ENCODE data around the gene DNAAF5. TPM values are rescaled to one million over a fixed set of nuclear protein-coding genes. Genes with fewer than 3 reads are reported as not detected.

The DNAAF5 gene
- total and polyA plus RNA-seq, 2 of the 4 experiments (the other 2 are of a cell fraction) = 12.4 to 32.6 TPM

DNA sequence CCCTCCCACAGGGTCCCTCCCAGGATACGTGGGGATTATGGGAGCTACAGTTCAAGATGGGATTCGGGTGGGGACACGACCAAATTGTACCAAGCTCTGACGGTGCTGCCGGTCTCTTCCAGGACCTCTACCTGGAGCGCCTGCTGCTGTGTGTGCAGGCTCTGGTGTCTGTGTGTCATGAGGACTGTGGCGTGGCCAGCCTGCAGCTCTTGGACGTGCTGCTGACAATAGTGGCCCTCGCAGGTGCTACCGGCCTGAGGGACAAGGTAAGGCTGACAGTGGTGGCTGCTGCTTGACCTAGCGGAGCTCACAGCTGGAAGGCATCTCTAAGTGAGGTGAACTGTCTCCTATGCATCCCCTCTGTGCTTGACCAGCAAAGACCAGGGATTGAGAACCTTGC, 35.1 kb downstream of the DNAAF5 start:
- Histone ChIP-seq H2AFZ (replicated peaks; ENCODE audit: low read length, poor library complexity) (no peak overlapping the region), H3K14ac (replicated peaks; ENCODE audit: low read depth, low read length) (no peak overlapping the region), H4K91ac (ENCODE audit: insufficient read depth, low read depth, low read length) (no peak overlapping the region), H3K9ac (ENCODE audit: low read depth, low read length) (no peak overlapping the region), H3K56ac (ENCODE audit: extremely low read depth, insufficient read depth, low read length) (no peak overlapping the region), H3K9me3 (ENCODE audit: control insufficient read depth, insufficient read depth, low read length) (no peaks in the 10 kb centered on the region), H3K4me1 (ENCODE audit: control insufficient read depth, insufficient read depth, low read length) (no peaks in the 10 kb centered on the region), H4K5ac (ENCODE audit: low read depth, low read length) (no peak overlapping the region), H2BK20ac (ENCODE audit: low read depth, low read length) (no peak overlapping the region), H3K36me3 (ENCODE audit: control insufficient read depth, insufficient read depth, low read length) (peaks cover 51% of the 10 kb centered on the region), H3K23ac (ENCODE audit: low read depth, low read length) (no peak overlapping the region), H3K27ac (ENCODE audit: insufficient read depth, low read length) (no peak overlapping the region), H2BK120ac (ENCODE audit: low read depth, low read length) (no peak overlapping the region), H2AK9ac (replicated peaks; ENCODE audit: low read depth, low read length, poor library complexity) (no peak overlapping the region), H3K4ac (ENCODE audit: low read depth, low read length) (no peak overlapping the region), H4K20me1 (ENCODE audit: insufficient read depth, low read length) (no peaks in the 10 kb centered on the region), H2BK15ac (ENCODE audit: low read depth, low read length) (no peak overlapping the region), H3K18ac (ENCODE audit: low read depth, low read length) (no peak overlapping the region), H4K8ac (ENCODE audit: low read depth in 2 of 2, low read length in 2 of 2) (no peak overlapping the region), H3K4me2 (ENCODE audit: low read depth, low read length) (no peak overlapping the region), H3K27me3 (ENCODE audit: control insufficient read depth, insufficient read depth, low read length) (no peaks in the 10 kb centered on the region), H3K9me1 (ENCODE audit: insufficient read depth, low read length) (no peaks in the 10 kb centered on the region; the same call in 1 of the 2 replicates), H3K4me3 (ENCODE audit: insufficient read depth, low read depth, low read length) (no peak overlapping the region), H3K79me1 (ENCODE audit: low read depth in 1 of 2, low read length in 2 of 2) (no peaks in the 10 kb centered on the region), H2AK5ac (ENCODE audit: low read depth, low read length) (no peak overlapping the region), H2BK5ac (ENCODE audit: low read depth, low read length, poor library complexity, severe bottlenecking) (no peak overlapping the region)
- no peak for TF ChIP-seq BHLHE40 (IDR thresholded peaks at IDR 0.05; ENCODE audit: low read depth, low read length)
- TF ChIP-seq RCOR1 (IDR thresholded peaks at IDR 0.05; ENCODE audit: insufficient replicate concordance, low read length) = no peak
- no peak for TF ChIP-seq FOS (IDR thresholded peaks at IDR 0.05; ENCODE audit: low read depth, low read length)
- no peak for TF ChIP-seq MAZ (IDR thresholded peaks at IDR 0.05; ENCODE audit: borderline replicate concordance, low read depth, low read length)
- TF ChIP-seq CHD1 (IDR thresholded peaks at IDR 0.05; ENCODE audit: low read depth, low read length) = no peak
- TF ChIP-seq RAD21 (IDR thresholded peaks at IDR 0.05; ENCODE audit: low read length) = no peak
- TF ChIP-seq, protein P1, sequence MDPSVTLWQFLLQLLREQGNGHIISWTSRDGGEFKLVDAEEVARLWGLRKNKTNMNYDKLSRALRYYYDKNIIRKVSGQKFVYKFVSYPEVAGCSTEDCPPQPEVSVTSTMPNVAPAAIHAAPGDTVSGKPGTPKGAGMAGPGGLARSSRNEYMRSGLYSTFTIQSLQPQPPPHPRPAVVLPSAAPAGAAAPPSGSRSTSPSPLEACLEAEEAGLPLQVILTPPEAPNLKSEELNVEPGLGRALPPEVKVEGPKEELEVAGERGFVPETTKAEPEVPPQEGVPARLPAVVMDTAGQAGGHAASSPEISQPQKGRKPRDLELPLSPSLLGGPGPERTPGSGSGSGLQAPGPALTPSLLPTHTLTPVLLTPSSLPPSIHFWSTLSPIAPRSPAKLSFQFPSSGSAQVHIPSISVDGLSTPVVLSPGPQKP (IDR thresholded peaks at IDR 0.05; ENCODE audit: borderline replicate concordance, low read depth, low read length) = no peak
- TF ChIP-seq MXI1 (IDR thresholded peaks at IDR 0.05; ENCODE audit: borderline replicate concordance, low read depth, low read length) = no peak
- no peak for TF ChIP-seq POLR2A (IDR thresholded peaks at IDR 0.05; ENCODE audit: low read depth, low read length)
- TF ChIP-seq RFX5 (IDR thresholded peaks at IDR 0.05; ENCODE audit: low read depth, low read length) = no peak
- TF ChIP-seq, protein P2, sequence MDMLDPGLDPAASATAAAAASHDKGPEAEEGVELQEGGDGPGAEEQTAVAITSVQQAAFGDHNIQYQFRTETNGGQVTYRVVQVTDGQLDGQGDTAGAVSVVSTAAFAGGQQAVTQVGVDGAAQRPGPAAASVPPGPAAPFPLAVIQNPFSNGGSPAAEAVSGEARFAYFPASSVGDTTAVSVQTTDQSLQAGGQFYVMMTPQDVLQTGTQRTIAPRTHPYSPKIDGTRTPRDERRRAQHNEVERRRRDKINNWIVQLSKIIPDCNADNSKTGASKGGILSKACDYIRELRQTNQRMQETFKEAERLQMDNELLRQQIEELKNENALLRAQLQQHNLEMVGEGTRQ (IDR thresholded peaks at IDR 0.05; ENCODE audit: low read depth, low read length) = no peak
- DNase-seq (no peak), ATAC-seq (ENCODE audit: low read depth) (no peak)
- dilution Hi-C loops (cut with HindIII; ENCODE audit: low sequenced_read_pairs, unreplicated experiment) (no loop called here), intact Hi-C loops (cut with micrococcal nuclease) (no loop called here), in situ Hi-C loops (cut with MboI; ENCODE audit: low sequenced_read_pairs) (no loop called here)
- 88% methylated on average over 3 of the region's 11 CpGs; no CpG with 5 or more reads in 1 of the 2 experiments for WGBS, 2 experiments (ENCODE audit: extremely low coverage in 2 of 2, insufficient read length in 1 of 2)
- no TSS peak for BruUV-seq (replicated peaks)
- POLR2A ChIA-PET (ENCODE audit: unreplicated experiment) = no interaction called here
- CTCF ChIA-PET = interaction anchor here (0.7 kb wide), 1 partner anchor 443 kb away, joined by 4 read pairs; no protein-coding TSS in a partner anchor
